Type B pancreatic cell (in vitro differentiated cells): ENCODE data around the gene TNRC6B. TPM values are rescaled to one million over a fixed set of nuclear protein-coding genes. Genes with fewer than 3 reads are reported as not detected.

Experiments used
- DNase-seq: peaks from one replicate; pipeline ENCODE4 v3.0.0; 2021; ENCODE audit warnings: mixed read lengths; ENCODE audit not compliant: unreplicated experiment; ENCODE audit errors: extremely low spot score
- H3K27ac Mint-ChIP-seq: 2 replicates; pipeline ENCODE4 v1.8.0; 2021; ENCODE audit warnings: mild to moderate bottlenecking, mixed read lengths
- H3K27me3 Mint-ChIP-seq: 2 replicates; pipeline ENCODE4 v1.8.0; 2021; ENCODE audit warnings: mixed read lengths
- H3K36me3 Mint-ChIP-seq: 2 replicates; pipeline ENCODE4 v1.8.0; 2021; ENCODE audit warnings: mixed read lengths
- H3K4me1 Mint-ChIP-seq: one replicate; pipeline ENCODE4 v1.8.0; 2021; ENCODE audit warnings: mixed read lengths; ENCODE audit not compliant: unreplicated experiment
- H3K4me3 Mint-ChIP-seq: 2 replicates; pipeline ENCODE4 v1.8.0; 2021; ENCODE audit warnings: mild to moderate bottlenecking, mixed read lengths
- H3K9me3 Mint-ChIP-seq: 2 replicates; pipeline ENCODE4 v1.8.0; 2021; ENCODE audit warnings: mixed read lengths
- CTCF ChIP-seq: fragments of 200-600 bp; sonication (generic); conservative IDR thresholded peaks from 2 replicates; pipeline ENCODE4 v1.5.0; 2021; ENCODE audit warnings: antibody characterized with exemption, mild to moderate bottlenecking
- total RNA-seq: library from RNA; stranded (reverse); gene quantifications from 2 replicates; pipeline ENCODE4 v1.2.1, GENCODE V29; 2021; ENCODE audit warnings: low replicate concordance

Gene TNRC6B
- total RNA-seq, 1 donor from 2014 or later: 50.7 TPM

DNA sequence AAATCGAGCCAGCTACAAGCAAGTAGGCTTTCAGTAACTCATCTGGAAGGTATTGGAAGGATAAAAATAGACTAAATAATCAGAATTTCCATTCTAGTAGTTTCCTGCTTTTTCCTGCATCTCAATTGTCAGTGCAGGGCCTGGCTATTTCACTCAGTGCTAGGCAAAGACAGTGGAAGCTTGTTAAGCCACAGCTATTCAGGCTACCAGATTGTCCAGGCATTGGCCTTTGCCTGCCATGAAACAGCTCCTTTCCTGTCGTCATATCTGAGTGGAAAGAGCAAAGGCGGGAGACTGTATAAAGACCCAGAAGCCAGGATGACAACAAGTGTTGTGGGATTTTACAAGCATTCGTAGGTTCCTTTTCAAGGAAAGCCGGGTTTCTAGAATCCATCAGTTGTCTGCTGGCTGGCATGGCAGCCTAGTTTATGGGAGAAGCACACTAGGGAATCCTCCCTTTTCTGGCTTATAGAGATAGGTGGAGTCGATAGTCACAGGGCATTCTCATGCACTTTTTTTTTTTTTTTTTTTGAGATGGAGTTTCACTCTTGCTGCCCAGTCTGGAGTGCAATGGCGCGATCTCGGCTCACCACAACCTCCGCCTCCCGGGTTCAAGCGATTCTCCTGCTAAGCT lies 2.0 kb upstream of the TNRC6B start:
- no peak for TF ChIP-seq CTCF
- no peak overlapping the region for H3K27ac Mint-ChIP-seq
- DNase-seq: no peak
- H3K27me3 Mint-ChIP-seq: no peaks in the 10 kb centered on the region
- no peaks in the 10 kb centered on the region for H3K36me3 Mint-ChIP-seq
- H3K9me3 Mint-ChIP-seq: no peaks in the 10 kb centered on the region
- peaks cover 39% of the 10 kb centered on the region for H3K4me1 Mint-ChIP-seq
- peak overlapping the region; percentile 32 for H3K4me3 Mint-ChIP-seq

DNA sequence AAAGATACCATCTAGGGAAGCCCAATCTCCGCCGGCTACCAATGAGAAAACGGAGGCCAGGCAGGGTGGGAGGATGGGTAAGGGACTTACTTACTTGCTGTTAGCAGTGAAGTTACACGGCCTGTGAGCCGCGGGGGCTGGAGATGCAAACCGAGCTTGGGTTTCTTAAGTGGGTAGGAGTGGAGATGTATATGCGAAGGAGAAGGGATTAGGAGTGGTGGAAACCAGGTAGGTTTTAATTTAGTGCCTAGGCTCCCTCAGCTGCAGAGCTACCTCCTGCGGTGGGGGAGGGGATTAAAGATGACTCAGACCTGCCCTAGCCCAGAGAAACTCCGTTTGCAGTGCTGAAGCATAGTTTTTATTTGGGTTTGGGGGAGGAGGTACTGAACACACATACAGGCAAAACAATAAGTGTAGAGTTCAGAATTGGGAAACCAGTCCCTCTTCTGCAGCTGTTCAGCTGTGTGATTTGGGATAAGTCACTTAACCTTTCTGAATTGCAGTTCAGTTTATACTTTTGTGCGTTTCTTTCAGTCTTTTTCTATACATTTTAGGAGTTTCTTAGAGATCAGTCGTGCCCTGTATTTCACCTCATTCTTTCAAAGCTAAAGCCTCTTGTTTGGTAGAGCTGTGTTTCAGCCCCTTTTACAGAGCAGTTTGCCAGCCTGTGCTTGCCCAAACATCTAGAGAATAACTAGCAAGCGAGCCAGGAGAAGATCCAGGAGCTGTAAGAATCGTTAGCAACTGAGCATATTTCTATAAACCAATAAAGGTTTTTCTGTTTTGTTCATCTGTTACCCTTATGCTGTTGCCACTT lies 596 bp upstream of the TNRC6B start:
- Mint-ChIP-seq H3K4me1 (peaks cover 41% of the 10 kb centered on the region), H3K9me3 (no peaks in the 10 kb centered on the region), H3K4me3 (peak overlapping the region; percentile 97), H3K36me3 (no peaks in the 10 kb centered on the region), H3K27ac (peak overlapping the region; percentile 95), H3K27me3 (no peaks in the 10 kb centered on the region)
- no peak for DNase-seq
- TF ChIP-seq CTCF: no peak

GRCh38 chr22:40178417-40179409 lies 988 bp downstream of the TNRC6B start:
- peaks cover 55% of the 10 kb centered on the region for H3K4me1 Mint-ChIP-seq
- no peak for TF ChIP-seq CTCF
- H3K27ac Mint-ChIP-seq: peak overlapping the region; percentile 95
- no peak for DNase-seq
- H3K36me3 Mint-ChIP-seq: no peaks in the 10 kb centered on the region
- H3K27me3 Mint-ChIP-seq: no peaks in the 10 kb centered on the region
- no peaks in the 10 kb centered on the region for H3K9me3 Mint-ChIP-seq
- H3K4me3 Mint-ChIP-seq: peak overlapping the region; percentile 97

GRCh38 chr22:40179526-40179925 lies 1.8 kb downstream of the TNRC6B start:
- no peaks in the 10 kb centered on the region for H3K9me3 Mint-ChIP-seq
- no peak for TF ChIP-seq CTCF
- peaks cover 6% of the 10 kb centered on the region for H3K36me3 Mint-ChIP-seq
- peaks cover 61% of the 10 kb centered on the region for H3K4me1 Mint-ChIP-seq
- no peaks in the 10 kb centered on the region for H3K27me3 Mint-ChIP-seq
- peak overlapping the region; percentile 97 for H3K4me3 Mint-ChIP-seq
- DNase-seq: no peak
- H3K27ac Mint-ChIP-seq: peak overlapping the region; percentile 95

DNA sequence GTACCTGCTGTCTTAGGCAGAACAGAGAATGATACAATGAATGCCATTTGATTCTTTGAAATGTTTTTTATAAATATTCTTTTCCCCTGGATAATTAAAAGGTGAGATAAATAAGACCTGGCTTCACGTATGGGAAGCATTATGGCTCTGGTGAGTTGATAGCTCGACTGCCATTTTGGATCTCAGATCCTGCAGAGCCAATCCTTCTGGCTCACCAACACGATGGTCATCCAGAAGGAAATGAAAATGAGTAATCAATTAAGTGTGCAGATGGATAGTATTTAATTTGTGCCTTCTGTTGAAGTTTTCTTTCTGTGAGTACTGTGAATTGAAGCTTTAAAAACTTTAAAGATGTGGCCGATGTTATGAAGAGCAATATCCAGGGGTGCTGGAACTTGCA lies 2.7 kb downstream of the TNRC6B start:
- no peak for DNase-seq
- no peak for TF ChIP-seq CTCF
- Mint-ChIP-seq H3K4me1 (peaks cover 62% of the 10 kb centered on the region), H3K9me3 (peaks cover 2% of the 10 kb centered on the region), H3K36me3 (peaks cover 10% of the 10 kb centered on the region), H3K27me3 (no peaks in the 10 kb centered on the region), H3K4me3 (peak overlapping the region; percentile 69), H3K27ac (peak overlapping the region; percentile 10)
